Prostate gland (tissue), 2 donors: ENCODE results near the gene EPHA7.

Experiments
- CTCF ChIP-seq, 4 experiments: fragments of 200-600 bp in 2 of 4; fragments of 450-650 bp in 2 of 4; sonication (generic) in 2 of 4; IDR thresholded peaks; 1 replicate in 3 of 4; 2 replicates in 1 of 4; pipeline ENCODE4 v1.5.1; 2016 to 2019; ENCODE audit warnings: antibody characterized with exemption in 4 of 4, mild to moderate bottlenecking in 2 of 4, moderate library complexity in 2 of 4
- POLR2A ChIP-seq: fragments of 450-650 bp; IDR thresholded peaks from one replicate; pipeline ENCODE4 v1.6.1; 2016; ENCODE audit warnings: antibody characterized with exemption, mild to moderate bottlenecking

- TF ChIP-seq CTCF (IDR thresholded peaks at IDR 0.05) = no peak
- no peak for TF ChIP-seq POLR2A
Observed at GRCh38 chr6:93226822-93227221, 192.5 kb downstream of the EPHA7 start.
